Caco-2 (cell line): ENCODE results near the gene UTF1. TPM values are rescaled to one million over a fixed set of nuclear protein-coding genes. Genes with fewer than 3 reads are reported as not detected.

Experiments used
- BruUV-seq: library from RNA; stranded (reverse); fragments of 400-500 nt; replicated peaks from 2 replicates; lab custom pipeline; 2021; lab: Mats Ljungman, UMichigan
- CTCF ChIA-PET: fragments of 300-600 bp; sonication (Branson Sonifier 250); formaldehyde crosslinking; loops from one replicate; lab custom pipeline; 2022; ENCODE audit warnings: antibody characterized with exemption; lab: Charles Lee
- POLR2A ChIA-PET: fragments of 300-600 bp; sonication (Branson Sonifier 250); formaldehyde crosslinking; loops from one replicate; lab custom pipeline; 2022; ENCODE audit warnings: antibody characterized with exemption; lab: Charles Lee
- DNase-seq, 2 experiments: peaks; one replicate each; pipeline versions ENCODE4 v3.0.0 to v3.0.0-alpha.2; 2020 to 2022
- H3K27me3 ChIP-seq: replicated peaks from 2 replicates; pipeline ENCODE4 v1.6.0; 2011; ENCODE audit warnings: low read length; ENCODE audit not compliant: control insufficient read depth, insufficient read depth
- H3K36me3 ChIP-seq: 2 replicates; pipeline ENCODE4 v1.5.1; 2011; ENCODE audit warnings: low read length; ENCODE audit not compliant: control insufficient read depth, insufficient read depth
- H3K4me1 ChIP-seq: fragments of 250-450 bp; sonication (Bioruptor Pico); 2 replicates; pipeline ENCODE4 v1.5.1; 2020; ENCODE audit warnings: mild to moderate bottlenecking
- H3K4me3 ChIP-seq: 2 replicates; pipeline ENCODE4 v1.5.1; 2011; ENCODE audit warnings: low read depth, mild to moderate bottlenecking, control low read depth, low read length
- H3K9me3 ChIP-seq: fragments of 250-450 bp; sonication (Bioruptor Pico); 2 replicates; pipeline ENCODE4 v1.5.1; 2020; ENCODE audit warnings: mild to moderate bottlenecking, moderate library complexity
- H3K27ac Mint-ChIP-seq: one replicate; pipeline ENCODE4 v1.8.0; 2022; ENCODE audit warnings: mixed read lengths; ENCODE audit not compliant: unreplicated experiment
- H3K27me3 Mint-ChIP-seq: one replicate; pipeline ENCODE4 v1.8.0; 2022; ENCODE audit warnings: mixed read lengths; ENCODE audit not compliant: insufficient read depth, unreplicated experiment
- H3K36me3 Mint-ChIP-seq: one replicate; pipeline ENCODE4 v1.8.0; 2022; ENCODE audit warnings: mild to moderate bottlenecking, mixed read lengths; ENCODE audit not compliant: insufficient read depth, unreplicated experiment
- H3K4me1 Mint-ChIP-seq: one replicate; pipeline ENCODE4 v1.8.0; 2022; ENCODE audit warnings: low read depth, mixed read lengths; ENCODE audit not compliant: unreplicated experiment
- H3K4me3 Mint-ChIP-seq: one replicate; pipeline ENCODE4 v1.8.0; 2022; ENCODE audit warnings: mild to moderate bottlenecking, moderate library complexity, mixed read lengths; ENCODE audit not compliant: unreplicated experiment
- H3K9me3 Mint-ChIP-seq: one replicate; pipeline ENCODE4 v1.8.0; 2022; ENCODE audit warnings: mixed read lengths; ENCODE audit not compliant: unreplicated experiment
- CTCF ChIP-seq, 2 experiments: fragments of 200-600 bp in 1 of 2; IDR thresholded peaks; 1 replicate in 1 of 2; 2 replicates in 1 of 2; pipeline versions ENCODE4 v1.5.1 to v1.8.0; 2011 to 2022; ENCODE audit warnings: antibody characterized with exemption in 1 of 2, control low read depth in 1 of 2, inconsistent platforms in 1 of 2, low read depth in 1 of 2, low read length in 1 of 2, mild to moderate bottlenecking in 1 of 2, moderate library complexity in 1 of 2; ENCODE audit not compliant: insufficient read depth in 1 of 2, severe bottlenecking in 1 of 2, unreplicated experiment in 1 of 2
- intact Hi-C: fragments of 100-400 bp; cut with micrococcal nuclease; formaldehyde crosslinking; loops from one replicate; pipeline ENCODE4 v1.10.0; 2022; ENCODE audit not compliant: unreplicated experiment
- total RNA-seq: library from RNA; stranded (reverse); gene quantifications from 2 replicates; pipeline ENCODE4 v1.2.3, GENCODE V29; 2022

The UTF1 gene
- total RNA-seq, 1 experiment from 2014 or later = not detected

GRCh38 chr10:133204226-133205015 is 25.6 kb upstream of the UTF1 start:
- Mint-ChIP-seq H3K27me3 (peaks cover 4% of the 10 kb centered on the region), H3K4me3 (no peak overlapping the region), H3K27ac (no peak overlapping the region), H3K36me3 (no peaks in the 10 kb centered on the region), H3K9me3 (no peaks in the 10 kb centered on the region), H3K4me1 (no peaks in the 10 kb centered on the region)
- Histone ChIP-seq H3K36me3 (no peaks in the 10 kb centered on the region), H3K4me3 (no peak overlapping the region), H3K9me3 (peaks cover 5% of the 10 kb centered on the region; the same call in 1 of the 2 replicates), H3K4me1 (no peaks in the 10 kb centered on the region), H3K27me3 (0 out of 2 replicates have a peak, but pooled peaks cover 1% of the 10 kb centered on the region)
- BruUV-seq = no TSS peak
- TF ChIP-seq CTCF (IDR thresholded peaks at IDR 0.05; ENCODE audit: insufficient read depth in 1 of 2, low read depth in 1 of 2, low read length in 1 of 2, severe bottlenecking in 1 of 2, unreplicated experiment in 1 of 2) = no peak
- DNase-seq = no peak
- ChIA-PET CTCF (interaction anchor here (0.7 kb wide), 1 partner anchor 10 kb away, joined by 3 read pairs; no protein-coding TSS in a partner anchor), POLR2A (no interaction called here)
- intact Hi-C loops = no loop called here

DNA sequence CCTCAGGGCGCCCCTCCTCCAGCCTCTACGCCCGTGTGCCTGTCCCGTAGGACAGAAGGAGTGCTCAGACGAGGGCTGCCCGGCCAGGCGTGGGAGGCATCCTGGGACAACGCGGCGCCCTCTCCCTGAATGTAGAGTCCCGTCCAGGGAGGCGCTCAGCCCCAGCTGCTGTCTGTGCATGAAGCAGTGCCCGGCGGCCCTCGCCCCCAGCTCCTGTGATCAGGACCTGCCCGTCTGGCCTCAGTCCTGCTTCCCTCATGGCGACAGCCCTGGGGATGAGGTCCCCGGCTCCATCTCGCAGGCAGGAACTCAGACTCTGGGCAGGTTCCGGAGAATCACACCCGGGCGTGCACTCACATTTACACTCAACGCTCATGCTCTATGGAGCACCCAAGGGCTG is 24.9 kb upstream of the UTF1 start:
- no peaks in the 10 kb centered on the region for H3K36me3 ChIP-seq
- POLR2A ChIA-PET = no interaction called here
- no peak for DNase-seq
- Mint-ChIP-seq H3K9me3 (no peaks in the 10 kb centered on the region), H3K27ac (no peak overlapping the region), H3K4me1 (no peaks in the 10 kb centered on the region), H3K36me3 (no peaks in the 10 kb centered on the region), H3K27me3 (peaks cover 4% of the 10 kb centered on the region), H3K4me3 (no peak overlapping the region)
- BruUV-seq = no TSS peak
- H3K4me1 ChIP-seq = no peaks in the 10 kb centered on the region
- H3K9me3 ChIP-seq = peaks cover 5% of the 10 kb centered on the region; the same call in 1 of the 2 replicates
- H3K4me3 ChIP-seq = no peak overlapping the region
- intact Hi-C loops = no loop called here
- 0 out of 2 replicates have a peak, but pooled peaks cover 1% of the 10 kb centered on the region for H3K27me3 ChIP-seq
- CTCF ChIA-PET = no interaction called here
- no peak for TF ChIP-seq CTCF (IDR thresholded peaks at IDR 0.05; ENCODE audit: insufficient read depth in 1 of 2, low read depth in 1 of 2, low read length in 1 of 2, severe bottlenecking in 1 of 2, unreplicated experiment in 1 of 2)

- DNase-seq = no peak
- no peaks in the 10 kb centered on the region for H3K4me1 ChIP-seq
- H3K36me3 ChIP-seq = no peaks in the 10 kb centered on the region
- TF ChIP-seq CTCF (IDR thresholded peaks at IDR 0.05; ENCODE audit: insufficient read depth in 1 of 2, low read depth in 1 of 2, low read length in 1 of 2, severe bottlenecking in 1 of 2, unreplicated experiment in 1 of 2) = no peak
- 0 out of 2 replicates have a peak, but pooled peaks cover 1% of the 10 kb centered on the region for H3K27me3 ChIP-seq
- Mint-ChIP-seq H3K27ac (no peak overlapping the region), H3K36me3 (no peaks in the 10 kb centered on the region), H3K4me3 (no peak overlapping the region), H3K9me3 (no peaks in the 10 kb centered on the region), H3K4me1 (no peaks in the 10 kb centered on the region), H3K27me3 (no peaks in the 10 kb centered on the region)
- POLR2A ChIA-PET = no interaction called here
- peaks cover 5% of the 10 kb centered on the region; the same call in 1 of the 2 replicates for H3K9me3 ChIP-seq
- intact Hi-C loops = no loop called here
- H3K4me3 ChIP-seq = no peak overlapping the region
- BruUV-seq = no TSS peak
- CTCF ChIA-PET = interaction anchor here (0.6 kb wide), 1 partner anchor 75 kb away, joined by 3 read pairs; no protein-coding TSS in a partner anchor
Measured at GRCh38 chr10:133206356-133207040, 23.5 kb upstream of the UTF1 start.
